K562 (cell line): ENCODE measurements around the gene PLCL2. TPM values are rescaled to one million over a fixed set of nuclear protein-coding genes. Genes with fewer than 3 reads are reported as not detected.

Source experiments
- ATAC-seq: fragments of 200-7000 bp; cut with Tn5 transposase; 3 replicates; pipeline ENCODE4 v1.9.1; 2020; ENCODE audit warnings: moderate library complexity
- BruUV-seq: library from RNA; stranded (reverse); fragments of 400-500 nt; replicated peaks from 2 replicates; lab custom pipeline; 2021; lab: Mats Ljungman, UMichigan
- CTCF ChIA-PET: fragments of 300-600 bp; formaldehyde crosslinking; extraction: SDS; loops from one replicate; lab custom pipeline; 2021; ENCODE audit warnings: low intra/inter-chr PET ratio; lab: Yijun Ruan, JAX
- POLR2A ChIA-PET: fragments of 300-600, 350-650 bp; sonication (Branson Sonifier 250); formaldehyde crosslinking; extraction: SDS; loops from one replicate; lab custom pipeline; 2021; ENCODE audit warnings: antibody characterized with exemption, inconsistent platforms; lab: Yijun Ruan, JAX
- DNase-seq, 4 experiments: peaks; one replicate each; pipeline versions ENCODE4 v3.0.0 to v3.0.0-alpha.2; 2011 to 2018; ENCODE audit warnings: low spot score in 3 of 4, mixed read lengths in 3 of 4; ENCODE audit errors: extremely low read depth in 1 of 4
- FAIRE-seq: peaks from 2 replicates; lab custom pipeline; 2011; peaks lifted over from hg19 to GRCh38; lab: Jason Lieb, UNC
- H2AFZ ChIP-seq: 2 replicates; pipeline ENCODE4 v1.6.0; 2011; ENCODE audit warnings: low read depth, low read length, control low read depth, inconsistent platforms
- H3K27ac ChIP-seq: fragments of 200-600 bp; 3 replicates; pipeline ENCODE4 v1.8.0; 2011; ENCODE audit warnings: low read depth, mild to moderate bottlenecking, control low read depth, inconsistent platforms, low read length, moderate library complexity, mixed read lengths; ENCODE audit errors: extremely low read depth
- H3K27me3 ChIP-seq, 2 experiments: fragments of 300-600 bp in 1 of 2; 2 replicates in 1 of 2; 3 replicates in 1 of 2; pipeline versions ENCODE4 v1.6.0 to v1.8.0; 2011; ENCODE audit warnings: inconsistent platforms in 2 of 2, low read length in 2 of 2, mild to moderate bottlenecking in 1 of 2, mixed read lengths in 1 of 2, moderate library complexity in 1 of 2; ENCODE audit not compliant: control insufficient read depth in 2 of 2, insufficient read depth in 2 of 2
- H3K36me3 ChIP-seq: fragments of 300-600 bp; 3 replicates; pipeline ENCODE4 v1.8.0; 2011; ENCODE audit warnings: mild to moderate bottlenecking, low read length, inconsistent platforms; ENCODE audit not compliant: control insufficient read depth, insufficient read depth
- H3K4me1 ChIP-seq, 2 experiments: fragments of 200-600 bp in 1 of 2; replicated peaks in 1 of 2; 2 replicates in 1 of 2; 3 replicates in 1 of 2; pipeline versions ENCODE4 v1.5.1 to v1.8.0; 2011; ENCODE audit warnings: inconsistent platforms in 2 of 2, low read length in 2 of 2, mild to moderate bottlenecking in 1 of 2, mixed read lengths in 1 of 2, moderate library complexity in 1 of 2; ENCODE audit not compliant: control insufficient read depth in 2 of 2, insufficient read depth in 2 of 2
- H3K4me2 ChIP-seq: 2 replicates; pipeline ENCODE4 v1.6.1; 2011; ENCODE audit warnings: low read length, control low read depth, inconsistent platforms, mixed read lengths; ENCODE audit not compliant: insufficient read depth
- H3K4me3 ChIP-seq: fragments of 200-600 bp; sonication (generic), shearing (Covaris generic); 2 replicates; pipeline ENCODE4 v1.5.1; 2016; ENCODE audit warnings: control low read depth, inconsistent platforms
- H3K79me2 ChIP-seq: fragments of 200-600 bp; 3 replicates; pipeline ENCODE4 v1.8.0; 2011; ENCODE audit warnings: low read length, inconsistent platforms; ENCODE audit not compliant: control insufficient read depth, insufficient read depth
- H3K9ac ChIP-seq, 2 experiments: 2 replicates each; pipeline versions ENCODE4 v1.6.0 to v1.6.1; 2011; ENCODE audit warnings: low read depth in 2 of 2, low read length in 2 of 2, control low read depth in 1 of 2, inconsistent platforms in 1 of 2, mild to moderate bottlenecking in 1 of 2, mixed read lengths in 1 of 2; ENCODE audit not compliant: insufficient read depth in 1 of 2
- H3K9me1 ChIP-seq: one replicate; pipeline ENCODE4 v1.6.0; 2011; ENCODE audit warnings: inconsistent platforms, mild to moderate bottlenecking, low read length, moderate library complexity; ENCODE audit not compliant: control insufficient read depth, insufficient read depth
- H3K9me3 ChIP-seq: replicated peaks from 2 replicates; pipeline ENCODE4 v1.5.1; 2011; ENCODE audit warnings: low read depth, low read length, inconsistent platforms; ENCODE audit not compliant: control insufficient read depth, insufficient read depth
- H4K20me1 ChIP-seq: replicated peaks from 2 replicates; pipeline ENCODE4 v1.6.1; 2011; ENCODE audit warnings: low read length, inconsistent platforms, mixed read lengths; ENCODE audit not compliant: control insufficient read depth, insufficient read depth
- CXXC5 ChIP-seq: fragments of 250-450 bp; sonication (Bioruptor Pico); IDR thresholded peaks from 2 replicates; pipeline ENCODE4 v1.8.0; 2022; ENCODE audit warnings: inconsistent platforms, mild to moderate bottlenecking, moderate library complexity
- JUNB ChIP-seq: fragments of 450-650 bp; formaldehyde crosslinking; conservative IDR thresholded peaks from 2 replicates; pipeline ENCODE4 v1.4.0; 2020; ENCODE audit warnings: mild to moderate bottlenecking
- L3MBTL2 ChIP-seq: fragments of 450-650 bp; IDR thresholded peaks from 2 replicates; pipeline ENCODE4 v1.6.1; 2016; ENCODE audit warnings: mild to moderate bottlenecking, moderate library complexity
- SIX5 ChIP-seq, 2 experiments: IDR thresholded peaks; 2 replicates each; pipeline ENCODE4 v1.6.1; 2011; ENCODE audit warnings: low read length in 2 of 2, borderline replicate concordance in 1 of 2, low read depth in 1 of 2, mild to moderate bottlenecking in 1 of 2, moderate library complexity in 1 of 2; ENCODE audit not compliant: insufficient read depth in 1 of 2
- WHSC1 ChIP-seq: IDR thresholded peaks from one replicate; pipeline ENCODE4 v1.6.1; 2012; ENCODE audit warnings: low read length, control low read depth, inconsistent platforms
- WGBS: fragments of 100-300 bp; shearing (Covaris generic); methylation state at CpG from one replicate; pipeline ENCODE4 v1.1.6; 2016; ENCODE audit warnings: low coverage, mixed read lengths; ENCODE audit not compliant: insufficient coverage; ENCODE audit errors: missing lambda C conversion rate; 5-methylcytosine and 5-hydroxymethylcytosine counted together
- in situ Hi-C: fragments of 300-500 bp; cut with MboI; formaldehyde crosslinking; loops from 4 replicates; pipeline ENCODE4 v1.15.0; 2018; ENCODE audit warnings: inconsistent platforms, mixed read lengths
- intact Hi-C: fragments of 100-400 bp; cut with micrococcal nuclease; formaldehyde crosslinking; loops from 2 replicates; pipeline ENCODE4 v1.14.2; 2022
- polyA plus RNA-seq, 8 experiments: library from polyadenylated mRNA; depleted of rRNA in 4 of 8; stranded (reverse) in 5 of 8; unstranded in 3 of 8; fragments of >200 nt; fragmentation: Nextera tagmentation in 2 of 8; fragmentation: Illumina TruSeq in 1 of 8; extraction: Ambion mirVana in 2 of 8; extraction: Trizol in 1 of 8; gene quantifications; 2 replicates each; pipeline versions ENCODE4 v1.2.1 to v1.2.3, GENCODE V29; 2011 to 2014; ENCODE audit warnings: inconsistent platforms in 1 of 8, missing spikeins in 1 of 8
- total RNA-seq, 7 experiments: library from RNA; depleted of rRNA in 6 of 7; stranded (reverse); fragments of >200 nt in 6 of 7; fragmentation: Illumina TruSeq in 2 of 7; extraction: Trizol in 2 of 7; gene quantifications; 2 replicates each; pipeline versions ENCODE4 v1.2.1 to v1.2.3, GENCODE V29; 2011 to 2021; ENCODE audit warnings: low replicate concordance in 1 of 7
- TF ChIP-seq, protein P1 (sequence below): fragments of 150-350 bp; IDR thresholded peaks from 2 replicates; pipeline ENCODE4 v1.6.1; 2014; ENCODE audit warnings: low read depth, mild to moderate bottlenecking, low read length, borderline replicate concordance
- TF ChIP-seq, protein P2 (sequence below): fragments of 450-650 bp; IDR thresholded peaks from 2 replicates; pipeline ENCODE4 v1.6.1; 2017; ENCODE audit warnings: antibody characterized with exemption
- TF ChIP-seq, protein P3 (sequence below): fragments of 250-450 bp; sonication (Bioruptor Pico); IDR thresholded peaks from 2 replicates; pipeline ENCODE4 v1.5.0; 2021
- TF ChIP-seq, protein P4 (sequence below): sonication (generic); formaldehyde crosslinking; IDR thresholded peaks from 2 replicates; pipeline ENCODE4 v1.8.1; 2023; ENCODE audit warnings: mild to moderate bottlenecking, missing genetic modification reagents
- TF ChIP-seq, protein P5 (sequence below): sonication (generic); formaldehyde crosslinking; IDR thresholded peaks from 2 replicates; pipeline ENCODE4 v1.9.0; 2022; ENCODE audit warnings: mild to moderate bottlenecking, missing genetic modification reagents

The PLCL2 gene
- total and polyA plus RNA-seq, 9 of the 15 experiments (the other 6 are each of a cell fraction or from before 2014, with no cell fraction given), result 0.03 to 0.18 (median 0.11) TPM; not detected in 2

DNA sequence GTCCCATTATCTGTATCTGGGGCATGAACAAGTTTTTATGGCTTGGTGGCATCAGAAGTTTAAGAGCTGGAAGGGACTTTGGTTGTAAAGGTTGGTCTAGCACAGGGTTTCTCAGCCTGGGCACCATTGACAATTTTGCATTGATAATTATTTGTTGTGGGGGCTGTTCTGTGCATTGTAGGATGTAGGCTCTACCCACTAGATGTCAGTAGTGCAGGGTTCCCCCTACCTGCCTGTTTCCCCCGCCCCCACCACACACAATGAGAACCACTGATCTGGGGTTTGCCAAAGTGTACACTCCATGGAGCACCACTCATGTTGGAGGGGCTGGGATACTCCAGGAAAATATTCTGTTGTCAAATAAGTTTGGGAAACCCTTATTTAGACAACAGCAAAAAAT, 42.7 kb downstream of the PLCL2 start (continued):
- TF ChIP-seq, protein P1, sequence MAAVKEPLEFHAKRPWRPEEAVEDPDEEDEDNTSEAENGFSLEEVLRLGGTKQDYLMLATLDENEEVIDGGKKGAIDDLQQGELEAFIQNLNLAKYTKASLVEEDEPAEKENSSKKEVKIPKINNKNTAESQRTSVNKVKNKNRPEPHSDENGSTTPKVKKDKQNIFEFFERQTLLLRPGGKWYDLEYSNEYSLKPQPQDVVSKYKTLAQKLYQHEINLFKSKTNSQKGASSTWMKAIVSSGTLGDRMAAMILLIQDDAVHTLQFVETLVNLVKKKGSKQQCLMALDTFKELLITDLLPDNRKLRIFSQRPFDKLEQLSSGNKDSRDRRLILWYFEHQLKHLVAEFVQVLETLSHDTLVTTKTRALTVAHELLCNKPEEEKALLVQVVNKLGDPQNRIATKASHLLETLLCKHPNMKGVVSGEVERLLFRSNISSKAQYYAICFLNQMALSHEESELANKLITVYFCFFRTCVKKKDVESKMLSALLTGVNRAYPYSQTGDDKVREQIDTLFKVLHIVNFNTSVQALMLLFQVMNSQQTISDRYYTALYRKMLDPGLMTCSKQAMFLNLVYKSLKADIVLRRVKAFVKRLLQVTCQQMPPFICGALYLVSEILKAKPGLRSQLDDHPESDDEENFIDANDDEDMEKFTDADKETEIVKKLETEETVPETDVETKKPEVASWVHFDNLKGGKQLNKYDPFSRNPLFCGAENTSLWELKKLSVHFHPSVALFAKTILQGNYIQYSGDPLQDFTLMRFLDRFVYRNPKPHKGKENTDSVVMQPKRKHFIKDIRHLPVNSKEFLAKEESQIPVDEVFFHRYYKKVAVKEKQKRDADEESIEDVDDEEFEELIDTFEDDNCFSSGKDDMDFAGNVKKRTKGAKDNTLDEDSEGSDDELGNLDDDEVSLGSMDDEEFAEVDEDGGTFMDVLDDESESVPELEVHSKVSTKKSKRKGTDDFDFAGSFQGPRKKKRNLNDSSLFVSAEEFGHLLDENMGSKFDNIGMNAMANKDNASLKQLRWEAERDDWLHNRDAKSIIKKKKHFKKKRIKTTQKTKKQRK, result no peak

DNA sequence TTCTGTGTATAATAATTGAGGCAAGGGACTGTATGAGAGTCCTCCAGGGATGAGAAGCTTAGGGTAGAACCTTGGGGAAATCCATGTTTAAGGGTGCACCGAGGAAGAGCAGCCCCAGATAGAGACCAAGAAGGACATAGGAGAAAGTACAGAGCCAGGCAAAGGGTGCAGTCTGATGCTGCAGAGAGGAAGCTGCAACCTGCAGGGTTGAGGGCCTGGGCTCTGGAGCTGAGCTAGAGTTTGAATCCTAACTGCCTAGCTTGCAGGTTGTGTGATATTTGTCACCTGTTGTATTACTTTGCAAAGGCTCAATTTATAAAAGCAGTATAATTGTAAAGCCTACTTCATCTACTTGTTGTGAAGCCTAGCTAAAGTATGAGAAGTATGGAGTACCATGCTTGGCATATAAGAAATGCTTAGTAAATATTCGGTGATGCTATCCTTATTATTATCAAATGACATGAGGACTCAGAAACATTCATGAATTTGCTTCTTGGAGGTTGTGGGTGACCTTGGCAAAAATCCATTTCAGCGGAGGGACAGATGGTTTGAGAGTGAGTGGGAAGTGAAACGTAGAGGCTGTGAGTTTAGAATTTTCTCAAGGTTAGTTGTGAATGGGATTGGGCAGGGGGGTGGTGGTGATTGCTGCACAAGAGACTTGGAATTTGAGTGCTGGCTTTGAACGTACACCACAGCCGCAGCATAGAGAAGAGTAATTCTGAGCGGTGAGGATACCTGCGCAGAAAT, 43.8 kb downstream of the PLCL2 start:
- WGBS, result 1% methylated on average over 4 of the region's 8 CpGs
- Histone ChIP-seq H3K4me2 (no peak overlapping the region), H4K20me1 (no peaks in the 10 kb centered on the region), H3K27me3 (peaks cover 7 to 8% of the 10 kb centered on the region in 2 experiments), H3K4me1 (no peaks in the 10 kb centered on the region), H3K9me3 (no peaks in the 10 kb centered on the region), H3K79me2 (no peaks in the 10 kb centered on the region), H2AFZ (no peak overlapping the region), H3K4me3 (no peak overlapping the region), H3K36me3 (no peaks in the 10 kb centered on the region), H3K9ac (no peak overlapping the region), H3K9me1 (no peaks in the 10 kb centered on the region), H3K27ac (no peak overlapping the region)
- no peak for FAIRE-seq
- BruUV-seq, result no TSS peak
- in situ Hi-C loops (no loop called here), intact Hi-C loops (no loop called here)
- POLR2A ChIA-PET, result interaction anchor here (0.6 to 0.9 kb wide), 3 partner anchors 14 to 1886 kb away, joined by 3 to 4 read pairs (median 4); no protein-coding TSS in a partner anchor
- no peak for ATAC-seq
- no peak for DNase-seq
- CTCF ChIA-PET, result no interaction called here
- TF ChIP-seq, protein P2, sequence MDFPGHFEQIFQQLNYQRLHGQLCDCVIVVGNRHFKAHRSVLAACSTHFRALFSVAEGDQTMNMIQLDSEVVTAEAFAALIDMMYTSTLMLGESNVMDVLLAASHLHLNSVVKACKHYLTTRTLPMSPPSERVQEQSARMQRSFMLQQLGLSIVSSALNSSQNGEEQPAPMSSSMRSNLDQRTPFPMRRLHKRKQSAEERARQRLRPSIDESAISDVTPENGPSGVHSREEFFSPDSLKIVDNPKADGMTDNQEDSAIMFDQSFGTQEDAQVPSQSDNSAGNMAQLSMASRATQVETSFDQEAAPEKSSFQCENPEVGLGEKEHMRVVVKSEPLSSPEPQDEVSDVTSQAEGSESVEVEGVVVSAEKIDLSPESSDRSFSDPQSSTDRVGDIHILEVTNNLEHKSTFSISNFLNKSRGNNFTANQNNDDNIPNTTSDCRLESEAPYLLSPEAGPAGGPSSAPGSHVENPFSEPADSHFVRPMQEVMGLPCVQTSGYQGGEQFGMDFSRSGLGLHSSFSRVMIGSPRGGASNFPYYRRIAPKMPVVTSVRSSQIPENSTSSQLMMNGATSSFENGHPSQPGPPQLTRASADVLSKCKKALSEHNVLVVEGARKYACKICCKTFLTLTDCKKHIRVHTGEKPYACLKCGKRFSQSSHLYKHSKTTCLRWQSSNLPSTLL, result no peak
- TF ChIP-seq WHSC1 (no peak), CXXC5 (CRISPR knock-in tag) (no peak), L3MBTL2 (no peak), SIX5 (IDR thresholded peaks at IDR 0.05; ENCODE audit: borderline replicate concordance in 1 of 2, insufficient read depth in 1 of 2, low read depth in 1 of 2, low read length in 2 of 2) (no peak), JUNB (CRISPR knock-in tag) (no peak)
- TF ChIP-seq, protein P3, sequence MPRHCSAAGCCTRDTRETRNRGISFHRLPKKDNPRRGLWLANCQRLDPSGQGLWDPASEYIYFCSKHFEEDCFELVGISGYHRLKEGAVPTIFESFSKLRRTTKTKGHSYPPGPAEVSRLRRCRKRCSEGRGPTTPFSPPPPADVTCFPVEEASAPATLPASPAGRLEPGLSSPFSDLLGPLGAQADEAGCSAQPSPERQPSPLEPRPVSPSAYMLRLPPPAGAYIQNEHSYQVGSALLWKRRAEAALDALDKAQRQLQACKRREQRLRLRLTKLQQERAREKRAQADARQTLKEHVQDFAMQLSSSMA (CRISPR knock-in tag), result no peak
- TF ChIP-seq, protein P4, sequence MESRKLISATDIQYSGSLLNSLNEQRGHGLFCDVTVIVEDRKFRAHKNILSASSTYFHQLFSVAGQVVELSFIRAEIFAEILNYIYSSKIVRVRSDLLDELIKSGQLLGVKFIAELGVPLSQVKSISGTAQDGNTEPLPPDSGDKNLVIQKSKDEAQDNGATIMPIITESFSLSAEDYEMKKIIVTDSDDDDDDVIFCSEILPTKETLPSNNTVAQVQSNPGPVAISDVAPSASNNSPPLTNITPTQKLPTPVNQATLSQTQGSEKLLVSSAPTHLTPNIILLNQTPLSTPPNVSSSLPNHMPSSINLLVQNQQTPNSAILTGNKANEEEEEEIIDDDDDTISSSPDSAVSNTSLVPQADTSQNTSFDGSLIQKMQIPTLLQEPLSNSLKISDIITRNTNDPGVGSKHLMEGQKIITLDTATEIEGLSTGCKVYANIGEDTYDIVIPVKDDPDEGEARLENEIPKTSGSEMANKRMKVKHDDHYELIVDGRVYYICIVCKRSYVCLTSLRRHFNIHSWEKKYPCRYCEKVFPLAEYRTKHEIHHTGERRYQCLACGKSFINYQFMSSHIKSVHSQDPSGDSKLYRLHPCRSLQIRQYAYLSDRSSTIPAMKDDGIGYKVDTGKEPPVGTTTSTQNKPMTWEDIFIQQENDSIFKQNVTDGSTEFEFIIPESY (CRISPR knock-in tag), result no peak
- TF ChIP-seq, protein P5, sequence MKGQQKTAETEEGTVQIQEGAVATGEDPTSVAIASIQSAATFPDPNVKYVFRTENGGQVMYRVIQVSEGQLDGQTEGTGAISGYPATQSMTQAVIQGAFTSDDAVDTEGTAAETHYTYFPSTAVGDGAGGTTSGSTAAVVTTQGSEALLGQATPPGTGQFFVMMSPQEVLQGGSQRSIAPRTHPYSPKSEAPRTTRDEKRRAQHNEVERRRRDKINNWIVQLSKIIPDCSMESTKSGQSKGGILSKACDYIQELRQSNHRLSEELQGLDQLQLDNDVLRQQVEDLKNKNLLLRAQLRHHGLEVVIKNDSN, result no peak
